ENCODE data around the gene MMP17.

MMP17 gene

GRCh38 chr12:131861261-131862083 lies 33.3 kb downstream of the MMP17 start:
- Histone ChIP-seq H2AFZ (ENCODE audit: low read length) (no peak overlapping the region), H3K4me2 (ENCODE audit: low read length) (no peak overlapping the region), H3K9ac (ENCODE audit: low read length) (no peak overlapping the region), H3K9me3 (ENCODE audit: low read length) (no peaks in the 10 kb centered on the region), H4K20me1 (ENCODE audit: insufficient read depth, low read length) (no peaks in the 10 kb centered on the region), H3F3A (ENCODE audit: insufficient read depth, low read length) (no peaks in the 10 kb centered on the region), H3K27ac (ENCODE audit: low read depth, low read length, poor library complexity, severe bottlenecking) (no peak overlapping the region), H3K9me2 (ENCODE audit: low read depth, low read length) (no peaks in the 10 kb centered on the region), H3K4me3 (ENCODE audit: low read depth, low read length, poor library complexity, severe bottlenecking) (no peak overlapping the region), H3K36me3 (ENCODE audit: insufficient read depth, low read length) (no peaks in the 10 kb centered on the region), H3K27me3 (ENCODE audit: insufficient read depth, low read length) (peaks cover 7% of the 10 kb centered on the region), H3K4me1 (ENCODE audit: insufficient read depth, low read length, severe bottlenecking) (no peaks in the 10 kb centered on the region), H3K79me2 (ENCODE audit: insufficient read depth, low read length) (no peaks in the 10 kb centered on the region)
- TF ChIP-seq EZH2 (IDR thresholded peaks at IDR 0.05; ENCODE audit: borderline replicate concordance, low read length) (no peak), CTCF (IDR thresholded peaks at IDR 0.05; ENCODE audit: low read length) (no peak)

- Histone ChIP-seq H3K9me2 (ENCODE audit: low read depth, low read length) (no peaks in the 10 kb centered on the region), H3K79me2 (ENCODE audit: insufficient read depth, low read length) (no peaks in the 10 kb centered on the region), H3K9me3 (ENCODE audit: low read length) (no peaks in the 10 kb centered on the region), H4K20me1 (ENCODE audit: insufficient read depth, low read length) (no peaks in the 10 kb centered on the region), H2AFZ (ENCODE audit: low read length) (no peak overlapping the region), H3K27ac (ENCODE audit: low read depth, low read length, poor library complexity, severe bottlenecking) (no peak overlapping the region), H3K9ac (ENCODE audit: low read length) (no peak overlapping the region), H3K4me2 (ENCODE audit: low read length) (no peak overlapping the region), H3K27me3 (ENCODE audit: insufficient read depth, low read length) (peaks cover 9% of the 10 kb centered on the region), H3K4me1 (ENCODE audit: insufficient read depth, low read length, severe bottlenecking) (no peaks in the 10 kb centered on the region), H3K36me3 (ENCODE audit: insufficient read depth, low read length) (no peaks in the 10 kb centered on the region), H3F3A (ENCODE audit: insufficient read depth, low read length) (no peaks in the 10 kb centered on the region), H3K4me3 (ENCODE audit: low read depth, low read length, poor library complexity, severe bottlenecking) (no peak overlapping the region)
- TF ChIP-seq CTCF (IDR thresholded peaks at IDR 0.05; ENCODE audit: low read length) (no peak), EZH2 (IDR thresholded peaks at IDR 0.05; ENCODE audit: borderline replicate concordance, low read length) (no peak)
Measured at GRCh38 chr12:131862084-131862441, 33.9 kb downstream of the MMP17 start.

- Histone ChIP-seq H3F3A (ENCODE audit: insufficient read depth, low read length) (no peaks in the 10 kb centered on the region), H3K27me3 (ENCODE audit: insufficient read depth, low read length) (peaks cover 8% of the 10 kb centered on the region), H3K4me1 (ENCODE audit: insufficient read depth, low read length, severe bottlenecking) (no peaks in the 10 kb centered on the region), H3K4me3 (ENCODE audit: low read depth, low read length, poor library complexity, severe bottlenecking) (no peak overlapping the region), H3K9me3 (ENCODE audit: low read length) (no peaks in the 10 kb centered on the region), H3K9me2 (ENCODE audit: low read depth, low read length) (no peaks in the 10 kb centered on the region), H2AFZ (ENCODE audit: low read length) (no peak overlapping the region), H3K9ac (ENCODE audit: low read length) (no peak overlapping the region), H3K36me3 (ENCODE audit: insufficient read depth, low read length) (no peaks in the 10 kb centered on the region), H4K20me1 (ENCODE audit: insufficient read depth, low read length) (no peaks in the 10 kb centered on the region), H3K79me2 (ENCODE audit: insufficient read depth, low read length) (no peaks in the 10 kb centered on the region), H3K27ac (ENCODE audit: low read depth, low read length, poor library complexity, severe bottlenecking) (no peak overlapping the region), H3K4me2 (ENCODE audit: low read length) (no peak overlapping the region)
- TF ChIP-seq CTCF (IDR thresholded peaks at IDR 0.05; ENCODE audit: low read length), result no peak
Measured at GRCh38 chr12:131862600-131862993, 34.4 kb downstream of the MMP17 start.

All from OCI-LY1 (cell line).